Naive thymus-derived CD8-positive, alpha-beta T cell (primary cell): ENCODE data around the gene HOXA7. TPM values are rescaled to one million over a fixed set of nuclear protein-coding genes. Genes with fewer than 3 reads are reported as not detected.

Source experiments
- ATAC-seq, 2 donors: fragments of 150-1000 bp; cut with Tn5 transposase in 1 of 2; sonication (Bioruptor Pico), chemical (Tn5 transposase) in 1 of 2; 1 replicate in 1 of 2; 2 replicates in 1 of 2; pipeline ENCODE4 v1.10.0; 2021; ENCODE audit warnings: mild to moderate bottlenecking in 2 of 2, moderate library complexity in 2 of 2
- POLR2A ChIA-PET: fragments of 350-600 bp; sonication (Branson Sonifier 250); formaldehyde crosslinking; loops from one replicate; lab custom pipeline; 2021; ENCODE audit warnings: antibody characterized with exemption; lab: Charles Lee
- DNase-seq, 10 donors: peaks; one replicate each; pipeline versions ENCODE4 v3.0.0 to v3.0.0-alpha.2; 2020 to 2022
- H3K27ac Mint-ChIP-seq, 10 donors: one replicate each; pipeline ENCODE4 v1.8.0; 2020 to 2022; ENCODE audit warnings: mild to moderate bottlenecking in 10 of 10, mixed read lengths in 10 of 10, moderate library complexity in 4 of 10, inconsistent platforms in 1 of 10
- H3K27me3 Mint-ChIP-seq, 5 donors: one replicate each; pipeline ENCODE4 v1.8.0; 2021 to 2022; ENCODE audit warnings: mixed read lengths in 5 of 5
- H3K36me3 Mint-ChIP-seq, 3 donors: one replicate each; pipeline ENCODE4 v1.8.0; 2020 to 2022; ENCODE audit warnings: mixed read lengths in 3 of 3, mild to moderate bottlenecking in 2 of 3, inconsistent platforms in 1 of 3
- H3K4me1 Mint-ChIP-seq, 4 donors: one replicate each; pipeline ENCODE4 v1.8.0; 2021 to 2022; ENCODE audit warnings: mixed read lengths in 4 of 4
- H3K4me3 Mint-ChIP-seq, 10 donors: one replicate each; pipeline ENCODE4 v1.8.0; 2020 to 2022; ENCODE audit warnings: mild to moderate bottlenecking in 10 of 10, mixed read lengths in 10 of 10, moderate library complexity in 6 of 10, inconsistent platforms in 1 of 10
- H3K9me3 Mint-ChIP-seq, 9 donors: one replicate each; pipeline ENCODE4 v1.8.0; 2020 to 2022; ENCODE audit warnings: mixed read lengths in 9 of 9, mild to moderate bottlenecking in 3 of 9, inconsistent platforms in 1 of 9, moderate library complexity in 1 of 9
- polyA plus RNA-seq, 3 donors: library from polyadenylated mRNA; unstranded; fragments of 300-500 nt; fragmentation: Illumina TruSeq; gene quantifications; one replicate each; pipeline ENCODE4 v1.2.3, GENCODE V29; 2021
- total RNA-seq, 8 experiments: library from RNA in 2 of 8; stranded (reverse) in 2 of 8; gene quantifications; one replicate each; pipeline ENCODE4 v1.2.3 and lab custom pipeline; 2021 to 2026

Gene HOXA7
- total and polyA plus RNA-seq, 5 experiments from 2014 or later, result not detected

DNA sequence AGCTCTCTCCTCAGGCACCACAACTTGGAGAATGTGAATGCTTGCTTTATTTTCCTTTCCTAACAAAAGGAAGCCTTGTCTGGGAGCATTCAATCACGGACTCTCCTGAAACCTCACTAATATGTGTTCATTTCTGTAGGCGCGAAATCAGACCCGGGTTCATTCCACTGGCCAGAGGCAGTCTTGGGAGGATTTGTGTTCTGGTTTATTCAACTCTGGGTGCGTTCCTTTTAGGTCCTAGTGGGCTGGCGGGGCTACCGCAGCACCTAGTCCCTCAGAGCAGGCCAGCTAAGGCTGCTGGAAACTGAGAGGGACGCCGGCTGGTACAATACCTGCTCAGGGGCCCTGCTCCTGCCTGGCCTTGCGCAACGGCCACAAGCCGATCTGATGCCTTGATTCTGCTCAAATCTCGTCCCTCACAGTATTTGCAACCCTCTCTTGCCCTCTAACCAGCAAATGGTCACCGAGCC lies 33.4 kb downstream of the HOXA7 start:
- POLR2A ChIA-PET, result no interaction called here
- H3K27ac Mint-ChIP-seq, result no peak overlapping the region
- DNase-seq (no peak), ATAC-seq (no peak)
- H3K4me3 Mint-ChIP-seq, result no peak overlapping the region
- H3K9me3 Mint-ChIP-seq, result no peaks in the 10 kb centered on the region
- no peaks in the 10 kb centered on the region for H3K4me1 Mint-ChIP-seq
- H3K27me3 Mint-ChIP-seq, result peaks cover 3 to 39% (median 23%) of the 10 kb centered on the region in 5 donors
- no peaks in the 10 kb centered on the region for H3K36me3 Mint-ChIP-seq

DNA sequence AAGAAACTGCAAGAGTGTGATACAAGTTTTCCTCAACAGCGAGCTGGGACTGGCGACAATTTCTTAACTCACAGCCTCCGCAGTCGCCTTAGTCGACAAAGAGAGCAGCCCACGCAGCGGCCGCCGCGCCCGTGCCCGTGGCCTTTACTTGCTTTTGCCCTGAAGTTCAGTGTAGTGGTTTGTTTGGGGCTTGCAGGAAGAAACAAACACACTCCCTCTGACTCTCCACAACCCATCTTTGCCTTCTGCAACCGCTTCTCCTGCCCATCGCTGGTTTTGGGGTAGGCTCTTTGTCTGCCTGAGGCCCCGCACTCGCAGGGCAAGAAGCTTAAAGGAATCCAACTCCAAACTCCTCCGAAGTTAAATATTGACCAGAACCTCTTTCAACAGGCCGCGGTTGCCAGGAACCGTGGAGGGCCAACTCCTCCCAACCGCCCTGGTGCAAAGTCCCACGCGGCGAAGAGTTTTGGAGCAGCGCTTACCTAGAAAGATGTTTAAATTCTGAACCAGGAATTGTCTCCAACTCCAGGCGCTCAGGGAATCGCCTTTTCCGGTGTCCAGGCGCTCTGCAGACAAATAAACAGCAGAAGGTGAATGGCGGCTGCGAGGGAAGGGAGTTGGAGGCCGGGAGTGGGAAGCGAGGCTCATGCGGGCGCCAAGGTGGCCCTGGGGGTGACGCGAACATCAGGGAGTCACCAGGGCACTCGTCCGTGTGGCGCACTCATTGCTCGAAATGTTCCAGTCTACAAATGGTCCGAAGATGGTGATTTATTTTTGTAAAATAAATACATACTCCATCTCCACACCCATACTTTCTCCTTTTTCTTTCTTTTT lies 34.2 kb downstream of the HOXA7 start:
- ATAC-seq (no peak), DNase-seq (no peak)
- POLR2A ChIA-PET, result no interaction called here
- no peak overlapping the region for H3K4me3 Mint-ChIP-seq
- no peaks in the 10 kb centered on the region for H3K4me1 Mint-ChIP-seq
- no peaks in the 10 kb centered on the region for H3K36me3 Mint-ChIP-seq
- no peaks in the 10 kb centered on the region for H3K9me3 Mint-ChIP-seq
- no peak overlapping the region for H3K27ac Mint-ChIP-seq
- peaks cover 3 to 32% (median 18%) of the 10 kb centered on the region in 5 donors for H3K27me3 Mint-ChIP-seq

DNA sequence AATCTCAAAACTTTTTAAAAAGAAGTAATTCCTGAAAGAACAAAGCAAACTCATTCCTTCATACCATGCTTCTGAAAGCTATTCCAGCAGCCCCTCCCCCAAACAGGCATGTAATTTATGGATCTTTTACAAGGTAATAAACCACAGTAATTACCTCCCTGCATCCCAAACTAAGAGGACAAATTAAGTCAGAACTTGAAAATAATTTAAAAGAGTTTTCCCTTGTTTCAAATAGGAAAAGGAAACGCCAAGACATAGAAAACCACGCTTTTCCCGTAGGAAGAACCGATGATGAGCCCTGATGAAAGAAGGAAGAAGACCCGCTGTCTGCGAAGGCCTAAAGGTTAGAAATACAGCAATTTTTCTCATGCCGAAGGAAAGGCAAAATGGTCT lies 34.8 kb downstream of the HOXA7 start:
- ATAC-seq (no peak), DNase-seq (no peak)
- Mint-ChIP-seq H3K27me3 (peaks cover 2 to 30% (median 16%) of the 10 kb centered on the region in 5 donors), H3K4me3 (no peak overlapping the region), H3K9me3 (no peaks in the 10 kb centered on the region), H3K36me3 (no peaks in the 10 kb centered on the region), H3K27ac (no peak overlapping the region), H3K4me1 (no peaks in the 10 kb centered on the region)
- POLR2A ChIA-PET, result interaction anchor here (0.8 kb wide), 1 partner anchor 44 kb away, joined by 3 read pairs; no protein-coding TSS in a partner anchor

DNA sequence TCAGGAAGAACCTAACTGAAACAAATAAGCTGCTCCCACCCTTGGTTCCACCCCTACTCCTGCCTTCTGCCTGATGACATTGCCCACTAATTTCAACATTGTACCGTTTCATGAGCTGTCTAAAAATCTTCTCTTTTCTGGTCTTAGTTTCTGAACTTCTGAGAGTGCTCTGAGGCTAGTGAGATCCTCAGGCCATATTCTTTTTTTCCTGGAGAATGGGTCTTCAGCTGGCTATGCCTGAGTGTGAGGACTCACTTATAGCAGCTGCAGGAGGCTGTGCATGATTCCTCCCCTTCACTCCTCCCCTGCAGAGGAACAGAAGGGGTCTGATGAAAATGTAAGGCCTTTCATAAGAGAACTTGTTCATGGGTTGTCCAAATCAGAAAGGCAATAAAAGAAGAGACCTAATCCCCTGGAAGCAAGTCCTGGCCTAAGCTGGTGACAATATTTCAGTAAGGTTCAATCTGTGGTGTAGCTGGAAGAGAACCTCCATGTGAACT lies 37.0 kb downstream of the HOXA7 start:
- POLR2A ChIA-PET, result no interaction called here
- no peak for DNase-seq
- Mint-ChIP-seq H3K36me3 (no peaks in the 10 kb centered on the region), H3K4me1 (no peaks in the 10 kb centered on the region), H3K4me3 (no peak overlapping the region), H3K27ac (no peak overlapping the region), H3K9me3 (no peaks in the 10 kb centered on the region), H3K27me3 (peaks cover 0 to 14% (median 3%) of the 10 kb centered on the region in 5 donors)
- ATAC-seq, result no peak

DNA sequence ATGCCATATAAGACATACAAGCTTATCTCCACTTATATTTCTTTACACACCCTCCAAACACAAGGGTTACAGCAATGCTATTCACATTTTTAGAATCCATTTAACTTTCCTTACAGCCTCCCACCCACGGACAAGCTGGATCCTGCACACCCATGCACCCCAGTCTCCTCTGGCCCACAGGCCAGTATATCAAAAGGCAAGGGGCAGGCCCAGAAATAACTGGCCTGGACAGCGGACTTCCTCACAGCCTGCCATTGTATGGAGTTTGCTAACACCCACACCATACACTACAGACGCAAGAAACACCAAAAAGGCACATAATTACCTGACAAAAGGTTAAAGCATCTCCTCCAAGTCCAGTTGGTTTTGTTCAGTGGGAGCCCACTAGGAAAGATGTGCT lies 37.9 kb downstream of the HOXA7 start:
- ATAC-seq, result no peak

DNA sequence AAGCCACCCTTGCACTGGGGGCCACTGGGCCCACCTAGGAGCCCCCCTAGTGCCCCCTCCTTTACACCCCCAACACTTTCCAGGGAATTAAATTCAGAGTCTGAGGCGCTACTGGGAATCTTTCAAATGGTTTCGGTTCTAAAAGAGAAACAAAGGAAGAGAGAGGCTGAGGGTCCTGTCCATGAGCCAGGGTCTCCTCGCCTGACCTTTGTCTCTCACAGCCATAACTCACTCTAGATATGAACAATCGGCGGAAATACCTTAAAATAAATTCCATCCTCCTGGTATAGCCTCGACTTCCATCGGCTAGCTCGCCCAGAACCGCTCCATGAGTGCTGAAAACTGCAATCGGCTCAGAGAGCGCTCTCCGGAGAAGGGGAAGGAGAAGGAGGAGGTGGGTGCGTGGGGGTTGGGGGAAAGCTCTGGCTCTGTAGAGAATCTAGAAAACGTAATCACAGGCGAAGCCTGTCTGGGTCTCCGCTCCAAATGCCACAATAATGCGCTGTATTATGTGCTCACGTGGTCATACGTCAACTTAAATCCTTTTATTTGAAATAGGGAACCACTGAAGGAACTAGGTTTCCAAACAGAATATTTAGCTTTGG lies 38.5 kb downstream of the HOXA7 start:
- Mint-ChIP-seq H3K36me3 (no peaks in the 10 kb centered on the region), H3K27me3 (peaks cover 0 to 15% (median 3%) of the 10 kb centered on the region in 5 donors), H3K9me3 (no peaks in the 10 kb centered on the region), H3K27ac (no peak overlapping the region), H3K4me3 (no peak overlapping the region), H3K4me1 (no peaks in the 10 kb centered on the region)
- POLR2A ChIA-PET, result no interaction called here
- ATAC-seq (no peak), DNase-seq (no peak)

More for the DNA sequence above, 37.9 kb downstream of the HOXA7 start:
- POLR2A ChIA-PET, result no interaction called here
- no peaks in the 10 kb centered on the region for H3K4me1 Mint-ChIP-seq
- H3K4me3 Mint-ChIP-seq, result no peak overlapping the region
- no peak overlapping the region for H3K27ac Mint-ChIP-seq
- no peak for DNase-seq
- H3K36me3 Mint-ChIP-seq, result no peaks in the 10 kb centered on the region
- H3K27me3 Mint-ChIP-seq, result peaks cover 0 to 12% (median 3%) of the 10 kb centered on the region in 5 donors
- no peaks in the 10 kb centered on the region for H3K9me3 Mint-ChIP-seq

DNA sequence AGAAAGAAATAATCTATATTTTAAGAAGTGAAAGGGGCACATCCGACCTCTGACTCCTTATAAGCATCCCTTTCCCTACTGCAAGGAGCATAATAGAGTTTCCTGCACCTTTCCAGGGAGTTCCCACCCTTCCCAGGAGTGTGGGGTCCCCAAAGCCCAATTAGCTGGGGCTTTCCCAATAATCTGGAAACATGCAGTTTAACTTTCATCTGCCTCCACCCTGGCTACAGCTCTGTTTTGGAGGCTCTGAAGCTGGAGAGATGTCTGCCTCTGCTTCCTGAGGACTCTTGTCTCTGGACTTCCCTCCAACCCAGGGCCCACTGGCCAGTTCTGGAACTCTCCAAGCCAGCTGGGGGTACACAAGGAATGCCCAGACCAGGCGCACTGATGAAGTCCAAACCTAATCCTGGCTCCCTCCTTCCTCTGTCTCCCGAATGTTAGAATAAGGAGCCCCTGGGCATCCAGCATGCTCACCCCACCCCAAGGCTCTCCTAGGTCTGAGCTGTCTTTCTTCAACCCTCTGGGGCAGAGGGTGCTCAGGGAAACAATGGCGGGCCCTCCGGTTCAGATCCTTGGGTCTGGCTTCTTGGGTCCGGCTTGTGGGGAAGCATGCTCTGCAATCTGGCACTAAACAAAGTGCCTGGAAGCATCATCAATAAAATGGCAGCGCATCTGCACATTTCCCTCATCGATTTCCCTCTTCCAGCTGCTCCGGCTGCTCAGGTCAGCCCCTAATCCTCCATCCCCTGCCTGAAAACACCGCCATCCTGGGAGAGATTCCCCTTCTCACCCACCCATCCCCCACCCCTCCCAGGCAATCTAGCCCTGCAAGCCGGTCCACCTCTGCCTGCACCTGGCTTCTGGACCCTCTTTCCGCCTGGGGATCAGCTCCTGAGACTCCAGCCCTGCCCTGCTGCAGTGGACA lies 39.3 kb downstream of the HOXA7 start:
- POLR2A ChIA-PET, result no interaction called here
- H3K27me3 Mint-ChIP-seq, result peaks cover 0 to 15% (median 3%) of the 10 kb centered on the region in 5 donors
- H3K4me1 Mint-ChIP-seq, result no peaks in the 10 kb centered on the region
- no peak for ATAC-seq
- no peak for DNase-seq
- no peaks in the 10 kb centered on the region for H3K9me3 Mint-ChIP-seq
- H3K36me3 Mint-ChIP-seq, result no peaks in the 10 kb centered on the region
- peak overlapping the region in 1 of 10 donors; percentile 13 for H3K27ac Mint-ChIP-seq
- no peak overlapping the region for H3K4me3 Mint-ChIP-seq

DNA sequence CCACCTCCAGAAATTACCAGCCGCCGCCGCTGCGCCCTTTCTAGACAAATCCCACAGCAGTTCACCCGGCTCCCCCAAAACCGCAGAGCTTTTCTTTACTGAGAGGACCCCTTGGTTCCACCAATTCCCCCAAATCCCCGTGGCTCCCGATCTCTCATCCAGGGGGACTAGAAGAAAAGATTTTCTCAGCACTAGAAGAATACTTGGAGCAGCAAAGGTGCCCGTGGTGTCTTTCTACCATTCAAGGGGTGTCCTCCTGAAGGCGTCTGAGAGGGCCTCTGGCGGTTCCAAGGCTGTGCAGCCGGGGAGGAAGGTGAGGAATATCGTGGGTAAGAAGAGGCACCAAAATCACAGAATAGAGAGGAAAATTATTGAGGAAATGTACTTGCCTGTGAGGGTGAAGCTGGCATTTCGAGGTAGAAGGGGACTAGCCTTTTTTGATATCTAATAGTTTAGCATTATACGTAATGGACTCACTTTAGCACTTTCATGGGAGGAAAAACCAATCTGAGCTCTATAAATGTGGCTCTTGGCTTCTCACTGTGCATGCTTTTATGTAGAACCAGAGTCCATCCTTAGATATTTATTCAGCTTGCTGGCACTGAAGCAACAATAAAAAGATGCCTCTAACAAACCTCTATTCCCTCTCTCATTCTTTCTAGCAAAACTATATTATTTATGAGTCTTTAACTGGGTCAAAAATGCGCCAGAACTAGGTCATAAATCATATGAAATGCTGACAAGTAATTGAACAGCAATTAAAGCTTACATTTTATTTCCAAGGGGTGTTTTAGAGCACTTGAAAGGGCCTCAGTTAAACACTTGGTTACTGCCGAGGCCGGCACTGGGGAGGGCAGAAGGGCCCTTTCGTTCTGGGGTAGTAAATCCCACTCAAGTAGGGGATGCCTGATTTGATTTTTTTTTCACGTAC lies 40.2 kb downstream of the HOXA7 start:
- no peak overlapping the region for H3K4me3 Mint-ChIP-seq
- ATAC-seq, result no peak
- H3K27ac Mint-ChIP-seq, result no peak overlapping the region
- no peak for DNase-seq
- peaks cover 0 to 15% (median 3%) of the 10 kb centered on the region in 5 donors for H3K27me3 Mint-ChIP-seq
- POLR2A ChIA-PET, result no interaction called here
- no peaks in the 10 kb centered on the region for H3K4me1 Mint-ChIP-seq
- H3K36me3 Mint-ChIP-seq, result no peaks in the 10 kb centered on the region
- H3K9me3 Mint-ChIP-seq, result no peaks in the 10 kb centered on the region

DNA sequence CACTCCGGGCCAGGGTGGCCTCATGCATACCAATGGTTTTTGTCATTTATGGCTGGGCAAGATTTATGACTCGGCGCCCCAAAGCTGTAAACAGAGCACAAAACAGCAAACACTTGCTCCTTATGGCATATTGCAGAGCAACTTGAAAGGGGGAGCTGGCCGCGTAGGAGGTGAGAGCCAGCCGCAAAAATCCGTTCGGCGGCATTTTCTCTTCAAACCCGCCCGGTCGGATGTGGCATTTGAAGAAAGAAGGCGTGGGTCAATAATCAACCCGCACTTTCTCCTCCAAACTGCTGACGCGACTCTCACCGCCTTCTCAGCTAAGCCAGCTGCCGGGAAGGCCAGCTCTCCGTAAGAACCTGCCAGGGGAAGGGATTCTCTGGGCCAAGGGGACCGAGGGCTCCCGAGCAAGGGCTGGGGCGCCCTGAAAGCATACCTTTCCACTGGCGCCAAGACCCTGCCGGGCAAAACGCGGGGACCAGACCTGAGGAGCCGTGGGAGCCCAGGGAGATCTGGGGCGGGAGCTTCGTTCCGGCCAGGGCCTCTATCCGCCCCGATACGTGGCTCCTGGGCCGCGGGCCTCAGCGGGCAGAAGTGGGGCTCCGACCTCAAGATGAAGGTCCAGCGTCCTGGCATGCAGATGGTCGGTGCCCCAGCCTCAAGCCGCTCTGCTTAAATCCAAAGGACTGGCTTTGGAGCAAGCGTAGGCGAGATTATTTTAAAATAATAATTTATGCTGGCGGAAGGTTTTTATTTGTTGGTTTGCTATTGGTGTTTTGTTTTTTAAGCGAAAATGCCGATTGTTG lies 41.1 kb downstream of the HOXA7 start:
- no peak overlapping the region for H3K4me3 Mint-ChIP-seq
- no peaks in the 10 kb centered on the region for H3K4me1 Mint-ChIP-seq
- H3K27me3 Mint-ChIP-seq, result peaks cover 0 to 15% (median 3%) of the 10 kb centered on the region in 5 donors
- no peaks in the 10 kb centered on the region for H3K36me3 Mint-ChIP-seq
- H3K9me3 Mint-ChIP-seq, result no peaks in the 10 kb centered on the region
- H3K27ac Mint-ChIP-seq, result no peak overlapping the region
- DNase-seq, result no peak
- ATAC-seq, result no peak
- POLR2A ChIA-PET, result no interaction called here

DNA sequence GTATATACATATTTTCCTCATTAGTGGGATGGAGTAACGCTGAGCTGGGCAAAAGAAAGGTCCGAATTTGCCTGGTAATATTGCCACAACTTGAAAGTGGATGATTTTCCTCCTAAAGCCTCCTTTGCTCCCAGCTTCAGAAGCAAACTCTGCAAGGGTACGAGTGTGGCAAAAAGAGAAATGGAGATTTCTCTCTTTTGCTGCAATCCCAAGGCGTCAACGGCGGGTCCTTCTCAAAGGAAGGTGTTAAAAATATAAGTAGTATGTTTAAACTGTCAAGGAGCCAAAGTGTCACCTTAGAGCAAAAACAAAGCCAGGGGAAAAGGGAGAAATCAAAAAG lies 41.6 kb downstream of the HOXA7 start:
- H3K27me3 Mint-ChIP-seq, result peaks cover 0 to 15% (median 3%) of the 10 kb centered on the region in 5 donors
- H3K4me3 Mint-ChIP-seq, result no peak overlapping the region
- H3K9me3 Mint-ChIP-seq, result no peaks in the 10 kb centered on the region
- ATAC-seq, result no peak
- POLR2A ChIA-PET, result no interaction called here
- H3K36me3 Mint-ChIP-seq, result no peaks in the 10 kb centered on the region
- H3K4me1 Mint-ChIP-seq, result no peaks in the 10 kb centered on the region
- H3K27ac Mint-ChIP-seq, result no peak overlapping the region
- no peak for DNase-seq

DNA sequence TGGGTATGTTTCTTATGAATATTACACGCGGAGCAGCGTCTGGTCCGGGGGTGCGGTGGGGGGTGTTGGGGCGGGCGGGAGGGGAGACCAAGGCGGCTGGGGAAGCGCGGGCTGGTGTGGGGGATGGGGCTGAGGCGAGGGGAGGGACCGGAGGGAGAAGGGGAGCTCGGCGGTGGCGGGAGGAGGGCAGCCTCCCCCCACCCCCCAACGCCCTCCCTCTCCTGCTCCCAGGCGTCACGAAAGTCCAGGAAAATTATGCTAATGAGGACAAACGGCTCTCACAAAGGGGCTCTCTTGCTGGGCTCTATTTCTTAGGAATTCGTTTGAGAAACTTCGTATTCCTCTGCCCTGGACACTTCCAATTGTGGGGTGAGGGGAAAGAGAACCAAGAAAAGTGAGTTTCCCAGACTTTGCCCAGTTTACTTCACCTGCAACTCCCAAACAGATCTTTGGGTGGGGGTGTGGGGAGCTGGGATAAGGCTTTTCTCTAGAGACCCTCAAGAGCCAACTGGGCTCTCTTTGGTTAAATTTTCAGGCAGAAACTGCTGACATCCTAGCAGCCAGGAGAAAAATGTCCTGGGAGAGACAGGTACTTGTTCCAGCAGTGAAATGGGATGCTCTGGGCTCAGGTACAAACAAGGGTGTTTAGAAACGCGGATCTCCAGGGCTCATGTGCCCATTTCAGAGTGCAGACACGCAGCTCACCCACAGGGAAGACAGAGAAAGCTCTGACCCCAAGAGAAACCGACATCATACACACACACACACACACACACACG lies 42.3 kb downstream of the HOXA7 start:
- Mint-ChIP-seq H3K9me3 (no peaks in the 10 kb centered on the region), H3K36me3 (no peaks in the 10 kb centered on the region), H3K27ac (no peak overlapping the region), H3K4me1 (no peaks in the 10 kb centered on the region), H3K4me3 (no peak overlapping the region), H3K27me3 (peaks cover 0 to 14% (median 6%) of the 10 kb centered on the region in 5 donors)
- DNase-seq, result no peak
- no peak for ATAC-seq
- POLR2A ChIA-PET, result no interaction called here
